GM12878 (cell line): ENCODE measurements around the gene UROC1. TPM values are rescaled to one million over a fixed set of nuclear protein-coding genes. Genes with fewer than 3 reads are reported as not detected.

ENCODE experiments used
- ATAC-seq: fragments of 200-7000 bp; cut with Tn5 transposase; 3 replicates; pipeline ENCODE4 v1.9.1; 2020; ENCODE audit warnings: mild to moderate bottlenecking, moderate library complexity
- BruUV-seq: library from RNA; stranded (reverse); fragments of 400-500 nt; replicated peaks from 2 replicates; lab custom pipeline; 2021; lab: Mats Ljungman, UMichigan
- CTCF ChIA-PET: fragments of 300-600 bp; sonication (Branson Sonifier 250); formaldehyde crosslinking; extraction: SDS; loops from one replicate; lab custom pipeline; 2021; ENCODE audit warnings: inconsistent platforms; lab: Yijun Ruan, JAX
- POLR2A ChIA-PET: fragments of 350-600 bp; formaldehyde crosslinking; extraction: SDS; loops from one replicate; lab custom pipeline; 2021; ENCODE audit warnings: inconsistent platforms; lab: Charles Lee
- RAD21 ChIA-PET: fragments of 300-600 bp; sonication (Branson Sonifier 250); formaldehyde crosslinking; loops from one replicate; lab custom pipeline; 2023; ENCODE audit warnings: antibody characterized with exemption; ENCODE audit not compliant: unreplicated experiment; lab: Charles Lee
- SMC1A ChIA-PET: fragments of 300-600 bp; sonication (Branson Sonifier 250); formaldehyde crosslinking; loops from one replicate; lab custom pipeline; 2023; ENCODE audit not compliant: unreplicated experiment, uncharacterized antibody; lab: Charles Lee
- DNase-seq: peaks from one replicate; pipeline ENCODE4 v3.0.0-alpha.2; 2011; ENCODE audit warnings: low read depth, low spot score
- FAIRE-seq: peaks from 3 replicates; lab custom pipeline; 2011; peaks lifted over from hg19 to GRCh38; lab: Jason Lieb, UNC
- H2AFZ ChIP-seq: 2 replicates; pipeline ENCODE4 v1.6.0; 2011; ENCODE audit warnings: low read depth, low read length, control low read depth; ENCODE audit not compliant: control insufficient read depth
- H3K27ac ChIP-seq: 2 replicates; pipeline ENCODE4 v1.5.1; 2011; ENCODE audit warnings: control low read depth; ENCODE audit not compliant: control insufficient read depth, insufficient read depth
- H3K27me3 ChIP-seq, 2 experiments: replicated peaks in 1 of 2; 2 replicates each; pipeline versions ENCODE4 v1.6.0 to v1.6.1; 2011; ENCODE audit warnings: low read length in 1 of 2; ENCODE audit not compliant: control insufficient read depth in 2 of 2, insufficient read depth in 2 of 2
- H3K36me3 ChIP-seq, 2 experiments: 2 replicates each; pipeline ENCODE4 v1.5.1; 2011; ENCODE audit warnings: low read length in 1 of 2; ENCODE audit not compliant: control insufficient read depth in 2 of 2, insufficient read depth in 2 of 2
- H3K4me1 ChIP-seq: 2 replicates; pipeline ENCODE4 v1.6.1; 2011; ENCODE audit warnings: mild to moderate bottlenecking, low read length, moderate library complexity, mixed read lengths; ENCODE audit not compliant: control insufficient read depth, insufficient read depth
- H3K4me2 ChIP-seq: 2 replicates; pipeline ENCODE4 v1.6.0; 2011; ENCODE audit warnings: control low read depth; ENCODE audit not compliant: control insufficient read depth, insufficient read depth
- H3K4me3 ChIP-seq: fragments of 200-600 bp; sonication (generic); 2 replicates; pipeline ENCODE4 v1.5.1; 2016
- H3K79me2 ChIP-seq: 2 replicates; pipeline ENCODE4 v1.6.0; 2011; ENCODE audit warnings: low read length; ENCODE audit not compliant: control insufficient read depth, insufficient read depth
- H3K9ac ChIP-seq: 2 replicates; pipeline ENCODE4 v1.8.0; 2011; ENCODE audit warnings: low read length, control low read depth, mixed read lengths; ENCODE audit not compliant: control insufficient read depth, insufficient read depth
- H3K9me3 ChIP-seq: replicated peaks from 3 replicates; pipeline ENCODE4 v1.5.1; 2011; ENCODE audit warnings: mild to moderate bottlenecking, low read length; ENCODE audit not compliant: control insufficient read depth, insufficient read depth
- H4K20me1 ChIP-seq: 2 replicates; pipeline ENCODE4 v1.6.0; 2011; ENCODE audit not compliant: control insufficient read depth, insufficient read depth
- CHD1 ChIP-seq: IDR thresholded peaks from 2 replicates; pipeline ENCODE4 v1.6.1; 2012; ENCODE audit warnings: low read depth, low read length, improper control_type of control experiment
- CREM ChIP-seq: IDR thresholded peaks from 2 replicates; pipeline ENCODE4 v1.6.1; 2014; ENCODE audit warnings: antibody characterized with exemption, low read depth
- IKZF1 ChIP-seq: fragments of 450-650 bp; conservative IDR thresholded peaks from 2 replicates; pipeline ENCODE4 v1.6.1; 2017; ENCODE audit warnings: antibody characterized with exemption, mild to moderate bottlenecking
- JUNB ChIP-seq: IDR thresholded peaks from 2 replicates; pipeline ENCODE4 v1.6.1; 2016; ENCODE audit warnings: antibody characterized with exemption, mild to moderate bottlenecking
- JUND ChIP-seq: IDR thresholded peaks from 2 replicates; pipeline ENCODE4 v1.6.1; 2012; ENCODE audit warnings: low read depth, mild to moderate bottlenecking, low read length, improper control_type of control experiment, moderate library complexity
- MXI1 ChIP-seq: fragments of 150-350 bp; IDR thresholded peaks from 2 replicates; pipeline ENCODE4 v1.6.1; 2011; ENCODE audit warnings: low read depth, mild to moderate bottlenecking, inconsistent platforms, low read length, improper control_type of control experiment
- NFIC ChIP-seq: IDR thresholded peaks from 2 replicates; pipeline ENCODE4 v1.6.1; 2012; ENCODE audit warnings: low read depth, mild to moderate bottlenecking, inconsistent platforms, low read length, moderate library complexity
- REST ChIP-seq: IDR thresholded peaks from 2 replicates; pipeline ENCODE4 v1.6.1; 2012; ENCODE audit warnings: mild to moderate bottlenecking, low read depth, low read length
- SREBF2 ChIP-seq: IDR thresholded peaks from 2 replicates; pipeline ENCODE4 v1.6.1; 2012; ENCODE audit warnings: mild to moderate bottlenecking, low read length
- SUZ12 ChIP-seq: fragments of 200-600 bp; sonication (generic); IDR thresholded peaks from one replicate; pipeline ENCODE4 v1.6.1; 2018; ENCODE audit warnings: antibody characterized with exemption, mild to moderate bottlenecking; ENCODE audit not compliant: unreplicated experiment
- TARDBP ChIP-seq: IDR thresholded peaks from 2 replicates; pipeline ENCODE4 v1.6.1; 2016; ENCODE audit warnings: borderline replicate concordance
- TBL1XR1 ChIP-seq: IDR thresholded peaks from 2 replicates; pipeline ENCODE4 v1.6.1; 2012; ENCODE audit warnings: low read depth, low read length, improper control_type of control experiment
- ZNF274 ChIP-seq: IDR thresholded peaks from one replicate; pipeline ENCODE4 v1.8.0; 2011; ENCODE audit not compliant: insufficient read length, insufficient read depth
- ZNF622 ChIP-seq: fragments of 450-650 bp; IDR thresholded peaks from 2 replicates; pipeline ENCODE4 v1.6.1; 2017; ENCODE audit warnings: mild to moderate bottlenecking, inconsistent platforms
- ZNF687 ChIP-seq: fragments of 450-650 bp; IDR thresholded peaks from 2 replicates; pipeline ENCODE4 v1.6.1; 2017; ENCODE audit warnings: mild to moderate bottlenecking, moderate library complexity
- ZZZ3 ChIP-seq: IDR thresholded peaks from 2 replicates; pipeline ENCODE4 v1.6.1; 2011; ENCODE audit warnings: low read depth; ENCODE audit not compliant: control insufficient read depth, insufficient read length
- WGBS: methylation state at CpG from one replicate; pipeline ENCODE4 v1.1.6; 2016; ENCODE audit warnings: low lambda C conversion rate; ENCODE audit not compliant: insufficient replicate concordance, insufficient coverage; ENCODE audit errors: missing lambda C conversion rate; 5-methylcytosine and 5-hydroxymethylcytosine counted together
- in situ Hi-C: fragments of 300-500 bp; cut with MboI; formaldehyde crosslinking; loops from 9 replicates; pipeline ENCODE4 v1.14.3; 2018; ENCODE audit warnings: mixed read lengths
- intact Hi-C: fragments of 100-400 bp; cut with micrococcal nuclease; formaldehyde crosslinking; loops from one replicate; pipeline ENCODE4 v1.14.2; 2022; ENCODE audit not compliant: unreplicated experiment
- polyA plus RNA-seq, 11 experiments: library from polyadenylated mRNA; depleted of rRNA in 4 of 11; unstranded in 6 of 11; stranded (reverse) in 5 of 11; fragments of >200 nt; fragmentation: Nextera tagmentation in 4 of 11; fragmentation: Illumina TruSeq in 1 of 11; extraction: Ambion mirVana in 4 of 11; extraction: Trizol in 1 of 11; gene quantifications; 1 replicate in 1 of 11; 2 replicates in 10 of 11; pipeline versions ENCODE4 v1.2.1 to v1.2.3, GENCODE V29; 2011 to 2016; ENCODE audit warnings: inconsistent platforms in 2 of 11, missing spikeins in 2 of 11, low read depth in 1 of 11
- total RNA-seq, 4 experiments: library from RNA; depleted of rRNA in 3 of 4; stranded (reverse); fragments of >200 nt in 3 of 4; fragmentation: Illumina TruSeq in 1 of 4; extraction: Trizol in 1 of 4; gene quantifications; 2 replicates each; pipeline versions ENCODE4 v1.2.1 to v1.2.3, GENCODE V29; 2013 to 2021
- TF ChIP-seq, protein P1 (sequence below): IDR thresholded peaks from 2 replicates; pipeline ENCODE4 v1.6.1; 2011; ENCODE audit warnings: low read depth, low read length, improper control_type of control experiment, borderline replicate concordance

UROC1 gene
- total and polyA plus RNA-seq, 10 of the 15 experiments (the other 5 are each of a cell fraction or from before 2014, with no cell fraction given), result 0.04 TPM; not detected in 9

DNA sequence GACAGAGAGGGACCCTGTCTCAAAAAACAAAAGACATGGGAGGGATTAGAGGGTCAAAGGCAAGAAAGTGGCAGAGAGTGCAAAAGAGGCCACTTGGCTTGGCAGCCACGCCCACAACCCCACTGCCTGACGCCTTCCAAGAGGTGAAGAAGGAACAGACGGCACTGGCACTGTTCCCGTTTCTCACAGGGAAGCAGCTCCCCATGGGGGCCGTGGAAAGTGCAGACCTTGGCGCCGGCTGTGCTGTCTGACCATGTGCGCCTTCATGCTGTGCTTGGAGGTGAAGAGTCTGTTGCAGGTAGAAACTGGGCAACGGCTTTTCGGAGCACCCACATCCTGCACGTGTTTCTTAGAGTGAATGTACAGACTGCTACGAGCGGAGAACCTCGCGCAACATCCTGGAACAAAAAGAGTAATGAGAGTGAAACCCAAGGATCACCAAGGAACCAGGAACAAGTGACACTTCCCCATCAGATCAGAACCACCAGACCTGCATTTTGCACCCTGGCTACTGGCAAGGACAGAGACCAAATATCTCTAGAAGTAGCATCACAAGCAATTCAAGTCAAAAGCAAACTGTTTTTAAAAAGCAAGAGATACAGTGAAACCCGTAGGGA lies 51.5 kb downstream of the UROC1 start:
- TF ChIP-seq, protein P1, sequence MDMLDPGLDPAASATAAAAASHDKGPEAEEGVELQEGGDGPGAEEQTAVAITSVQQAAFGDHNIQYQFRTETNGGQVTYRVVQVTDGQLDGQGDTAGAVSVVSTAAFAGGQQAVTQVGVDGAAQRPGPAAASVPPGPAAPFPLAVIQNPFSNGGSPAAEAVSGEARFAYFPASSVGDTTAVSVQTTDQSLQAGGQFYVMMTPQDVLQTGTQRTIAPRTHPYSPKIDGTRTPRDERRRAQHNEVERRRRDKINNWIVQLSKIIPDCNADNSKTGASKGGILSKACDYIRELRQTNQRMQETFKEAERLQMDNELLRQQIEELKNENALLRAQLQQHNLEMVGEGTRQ, result no peak
- TF ChIP-seq ZNF274 (no peak), ZZZ3 (no peak), ZNF622 (no peak), NFIC (no peak), REST (no peak), SREBF2 (no peak), IKZF1 (no peak), ZNF687 (no peak), CREM (no peak), JUND (no peak), TBL1XR1 (no peak), CHD1 (no peak), JUNB (no peak), TARDBP (no peak), MXI1 (no peak), SUZ12 (no peak)
- no peak overlapping the region for H3K27ac ChIP-seq
- BruUV-seq, result no TSS peak
- no peaks in the 10 kb centered on the region for H3K9me3 ChIP-seq
- peaks cover 33 to 39% of the 10 kb centered on the region in 2 experiments for H3K36me3 ChIP-seq
- no peaks in the 10 kb centered on the region for H3K27me3 ChIP-seq
- WGBS, result 95% methylated on average over 16 of the region's 16 CpGs
- ATAC-seq, result no peak
- no peak overlapping the region for H3K4me3 ChIP-seq
- DNase-seq, result no peak
- H2AFZ ChIP-seq, result no peak overlapping the region
- ChIA-PET SMC1A (no interaction called here), POLR2A (interaction anchor here (0.9 kb wide), 1 partner anchor 9 kb away, joined by 3 read pairs; no protein-coding TSS in a partner anchor), RAD21 (no interaction called here), CTCF (no interaction called here)
- H3K4me2 ChIP-seq, result no peak overlapping the region
- intact Hi-C loops, result no loop called here
- H3K9ac ChIP-seq, result no peak overlapping the region
- no peaks in the 10 kb centered on the region for H3K4me1 ChIP-seq
- H3K79me2 ChIP-seq, result no peaks in the 10 kb centered on the region
- in situ Hi-C loops, result no loop called here
- no peak for FAIRE-seq
- peaks cover 3% of the 10 kb centered on the region; the same call in 1 of the 2 replicates for H4K20me1 ChIP-seq
